Measurements from ENCODE around the gene MYRIP. TPM values are rescaled to one million over a fixed set of nuclear protein-coding genes. Genes with fewer than 3 reads are reported as not detected.

MYRIP gene
- total and polyA plus RNA-seq, 10 of the 15 experiments (the other 5 are each of a cell fraction or from before 2014, with no cell fraction given): 0.03 to 0.08 (median 0.04) TPM; not detected in 6

DNA sequence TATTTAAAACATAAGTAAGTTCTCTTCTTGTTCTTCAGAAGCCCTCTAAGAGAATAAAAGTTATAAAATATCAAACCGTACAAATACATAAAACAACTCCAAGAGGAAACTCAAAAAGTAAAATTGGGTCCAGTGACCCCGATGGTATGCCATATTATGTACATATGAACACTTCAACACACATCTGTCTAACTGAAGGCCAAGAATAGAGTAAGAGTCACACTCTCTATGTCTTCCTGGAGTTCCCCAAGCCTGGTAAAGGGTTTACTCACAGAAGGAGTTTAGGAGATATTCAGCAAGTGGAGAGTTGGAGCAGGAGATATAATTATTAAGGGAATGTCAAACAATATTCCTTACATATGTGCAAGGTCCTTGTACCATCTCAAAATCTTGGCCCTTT lies 398.8 kb downstream of the MYRIP start:
- no peak for DNase-seq (ENCODE audit: low read depth, low spot score)
- CTCF ChIA-PET: interaction anchor here (1.4 kb wide), 1 partner anchor 16 kb away, joined by 3 read pairs; no protein-coding TSS in a partner anchor
- no peaks in the 10 kb centered on the region for H3K36me3 ChIP-seq (ENCODE audit: control insufficient read depth in 2 of 2, insufficient read depth in 2 of 2, low read length in 1 of 2)
- ATAC-seq: no peak
- H3K27me3 ChIP-seq (replicated peaks in 1 of 2; ENCODE audit: control insufficient read depth in 2 of 2, insufficient read depth in 2 of 2, low read length in 1 of 2): no peaks in the 10 kb centered on the region
- no peaks in the 10 kb centered on the region for H3K79me2 ChIP-seq (ENCODE audit: control insufficient read depth, insufficient read depth, low read length)
- BruUV-seq (replicated peaks): no TSS peak
- no peak overlapping the region for H3K4me2 ChIP-seq (ENCODE audit: control insufficient read depth, insufficient read depth)
- no peak overlapping the region for H2AFZ ChIP-seq (ENCODE audit: control insufficient read depth, low read depth, low read length)
- no peak overlapping the region for H3K9ac ChIP-seq (ENCODE audit: control insufficient read depth, insufficient read depth, low read length)
- no peak overlapping the region for H3K27ac ChIP-seq (ENCODE audit: control insufficient read depth, insufficient read depth)
- RAD21 ChIA-PET (ENCODE audit: unreplicated experiment): no interaction called here
- SMC1A ChIA-PET (ENCODE audit: uncharacterized antibody, unreplicated experiment): no interaction called here
- H3K9me3 ChIP-seq (replicated peaks; ENCODE audit: control insufficient read depth, insufficient read depth, low read length): no peaks in the 10 kb centered on the region
- WGBS (ENCODE audit: insufficient coverage, insufficient replicate concordance, low lambda C conversion rate, missing lambda C conversion rate): 17% methylated on average over 2 of the region's 2 CpGs
- no peak for TF ChIP-seq JUNB (IDR thresholded peaks at IDR 0.05)
- TF ChIP-seq SUZ12 (IDR thresholded peaks at IDR 0.05; ENCODE audit: unreplicated experiment): no peak
- no peak for TF ChIP-seq POLR2AphosphoS5 (IDR thresholded peaks at IDR 0.05; ENCODE audit: low read length)
- TF ChIP-seq ESRRA (IDR thresholded peaks at IDR 0.05; ENCODE audit: low read length): no peak
- TF ChIP-seq, protein P1, sequence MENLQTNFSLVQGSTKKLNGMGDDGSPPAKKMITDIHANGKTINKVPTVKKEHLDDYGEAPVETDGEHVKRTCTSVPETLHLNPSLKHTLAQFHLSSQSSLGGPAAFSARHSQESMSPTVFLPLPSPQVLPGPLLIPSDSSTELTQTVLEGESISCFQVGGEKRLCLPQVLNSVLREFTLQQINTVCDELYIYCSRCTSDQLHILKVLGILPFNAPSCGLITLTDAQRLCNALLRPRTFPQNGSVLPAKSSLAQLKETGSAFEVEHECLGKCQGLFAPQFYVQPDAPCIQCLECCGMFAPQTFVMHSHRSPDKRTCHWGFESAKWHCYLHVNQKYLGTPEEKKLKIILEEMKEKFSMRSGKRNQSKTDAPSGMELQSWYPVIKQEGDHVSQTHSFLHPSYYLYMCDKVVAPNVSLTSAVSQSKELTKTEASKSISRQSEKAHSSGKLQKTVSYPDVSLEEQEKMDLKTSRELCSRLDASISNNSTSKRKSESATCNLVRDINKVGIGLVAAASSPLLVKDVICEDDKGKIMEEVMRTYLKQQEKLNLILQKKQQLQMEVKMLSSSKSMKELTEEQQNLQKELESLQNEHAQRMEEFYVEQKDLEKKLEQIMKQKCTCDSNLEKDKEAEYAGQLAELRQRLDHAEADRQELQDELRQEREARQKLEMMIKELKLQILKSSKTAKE (IDR thresholded peaks at IDR 0.05; ENCODE audit: low read depth, poor library complexity, severe bottlenecking): no peak
- no peak for TF ChIP-seq SUPT20H (IDR thresholded peaks at IDR 0.05; ENCODE audit: borderline replicate concordance, control insufficient read depth, low read depth, low read length)
- no peak for TF ChIP-seq ZNF207 (IDR thresholded peaks at IDR 0.05; ENCODE audit: borderline replicate concordance)
- TF ChIP-seq BHLHE40 (IDR thresholded peaks at IDR 0.05; ENCODE audit: borderline replicate concordance in 1 of 2, low read depth in 2 of 2, low read length in 1 of 2): no peak
- no peak for TF ChIP-seq KLF5 (IDR thresholded peaks at IDR 0.05; ENCODE audit: partially characterized antibody)
- TF ChIP-seq NFYB (IDR thresholded peaks at IDR 0.05; ENCODE audit: insufficient read depth, low read depth, low read length): no peak
- TF ChIP-seq RCOR1 (conservative IDR thresholded peaks at IDR 0.05; ENCODE audit: low read depth, low read length): no peak
- TF ChIP-seq, protein P2, sequence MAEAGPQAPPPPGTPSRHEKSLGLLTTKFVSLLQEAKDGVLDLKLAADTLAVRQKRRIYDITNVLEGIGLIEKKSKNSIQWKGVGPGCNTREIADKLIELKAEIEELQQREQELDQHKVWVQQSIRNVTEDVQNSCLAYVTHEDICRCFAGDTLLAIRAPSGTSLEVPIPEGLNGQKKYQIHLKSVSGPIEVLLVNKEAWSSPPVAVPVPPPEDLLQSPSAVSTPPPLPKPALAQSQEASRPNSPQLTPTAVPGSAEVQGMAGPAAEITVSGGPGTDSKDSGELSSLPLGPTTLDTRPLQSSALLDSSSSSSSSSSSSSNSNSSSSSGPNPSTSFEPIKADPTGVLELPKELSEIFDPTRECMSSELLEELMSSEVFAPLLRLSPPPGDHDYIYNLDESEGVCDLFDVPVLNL (IDR thresholded peaks at IDR 0.05; ENCODE audit: low read depth, low read length): no peak
- TF ChIP-seq YBX1 (IDR thresholded peaks at IDR 0.05): no peak
- TF ChIP-seq, protein P3, sequence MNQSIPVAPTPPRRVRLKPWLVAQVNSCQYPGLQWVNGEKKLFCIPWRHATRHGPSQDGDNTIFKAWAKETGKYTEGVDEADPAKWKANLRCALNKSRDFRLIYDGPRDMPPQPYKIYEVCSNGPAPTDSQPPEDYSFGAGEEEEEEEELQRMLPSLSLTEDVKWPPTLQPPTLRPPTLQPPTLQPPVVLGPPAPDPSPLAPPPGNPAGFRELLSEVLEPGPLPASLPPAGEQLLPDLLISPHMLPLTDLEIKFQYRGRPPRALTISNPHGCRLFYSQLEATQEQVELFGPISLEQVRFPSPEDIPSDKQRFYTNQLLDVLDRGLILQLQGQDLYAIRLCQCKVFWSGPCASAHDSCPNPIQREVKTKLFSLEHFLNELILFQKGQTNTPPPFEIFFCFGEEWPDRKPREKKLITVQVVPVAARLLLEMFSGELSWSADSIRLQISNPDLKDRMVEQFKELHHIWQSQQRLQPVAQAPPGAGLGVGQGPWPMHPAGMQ (IDR thresholded peaks at IDR 0.05; ENCODE audit: borderline replicate concordance): no peak
- TF ChIP-seq HDAC2 (IDR thresholded peaks at IDR 0.05): no peak
- TF ChIP-seq ZBED1 (IDR thresholded peaks at IDR 0.05; ENCODE audit: borderline replicate concordance): no peak
- no peak for TF ChIP-seq NBN (IDR thresholded peaks at IDR 0.05)
- no peak for FAIRE-seq
- no peaks in the 10 kb centered on the region for H4K20me1 ChIP-seq (ENCODE audit: control insufficient read depth, insufficient read depth)
- POLR2A ChIA-PET: no interaction called here
- intact Hi-C loops (cut with micrococcal nuclease; ENCODE audit: unreplicated experiment) (no loop called here), in situ Hi-C loops (cut with MboI) (no loop called here)
- no peak overlapping the region for H3K4me3 ChIP-seq
- H3K4me1 ChIP-seq (ENCODE audit: control insufficient read depth, insufficient read depth, low read length): no peaks in the 10 kb centered on the region

Measured in GM12878 (cell line).